GM06990 (cell line): ENCODE results near the gene VPS52.

Experiments
- DNase-seq: peaks from one replicate; pipeline ENCODE4 v3.0.0-alpha.2; 2011; ENCODE audit not compliant: insufficient read length; ENCODE audit errors: extremely low read depth
- H3K27me3 ChIP-seq: replicated peaks from 2 replicates; pipeline ENCODE4 v1.6.0; 2011; ENCODE audit warnings: low read length; ENCODE audit not compliant: control insufficient read depth, insufficient read depth
- H3K36me3 ChIP-seq: 2 replicates; pipeline ENCODE4 v1.5.1; 2011; ENCODE audit warnings: low read length; ENCODE audit not compliant: control insufficient read depth, insufficient read depth
- H3K4me3 ChIP-seq: replicated peaks from 2 replicates; pipeline ENCODE4 v1.5.1; 2011; ENCODE audit warnings: low read depth, mild to moderate bottlenecking, control low read depth, low read length
- CTCF ChIP-seq: IDR thresholded peaks from 2 replicates; pipeline ENCODE4 v1.5.1; 2011; ENCODE audit warnings: low read length, control low read depth, mild to moderate bottlenecking, inconsistent platforms; ENCODE audit not compliant: insufficient read depth, poor library complexity, severe bottlenecking

Gene VPS52

GRCh38 chr6:33305052-33305451 lies 33.4 kb upstream of the VPS52 start:
- DNase-seq: no peak
- Histone ChIP-seq H3K36me3 (peaks cover 27% of the 10 kb centered on the region), H3K4me3 (no peak overlapping the region), H3K27me3 (no peaks in the 10 kb centered on the region)
- TF ChIP-seq CTCF: no peak

- Histone ChIP-seq H3K36me3 (peaks cover 27% of the 10 kb centered on the region), H3K4me3 (no peak overlapping the region)
These were observed 32.5 kb upstream of the VPS52 start for GRCh38 chr6:33304216-33304615.

GRCh38 chr6:33301877-33302276 lies 30.2 kb upstream of the VPS52 start:
- no peak overlapping the region for H3K4me3 ChIP-seq
- peaks cover 27% of the 10 kb centered on the region for H3K36me3 ChIP-seq
- TF ChIP-seq CTCF: no peak

More at GRCh38 chr6:33304216-33304615, 32.5 kb upstream of the VPS52 start:
- TF ChIP-seq CTCF: no peak
- no peaks in the 10 kb centered on the region for H3K27me3 ChIP-seq
- DNase-seq: no peak

GRCh38 chr6:33299237-33299944 lies 27.7 kb upstream of the VPS52 start:
- TF ChIP-seq CTCF: peak; percentile 71
- Histone ChIP-seq H3K27me3 (no peaks in the 10 kb centered on the region), H3K36me3 (peaks cover 14% of the 10 kb centered on the region), H3K4me3 (peak overlapping the region; percentile 81)
- DNase-seq: peak; percentile 95

More at GRCh38 chr6:33301877-33302276, 30.2 kb upstream of the VPS52 start:
- H3K27me3 ChIP-seq: no peaks in the 10 kb centered on the region
- DNase-seq: no peak

GRCh38 chr6:33298773-33299236 lies 27.1 kb upstream of the VPS52 start, which contains the start of gene RGL2:
RGL2 (minus strand) TSS chr6:33298942; CDS start chr6:33298610, 332 bp downstream.
- peak; percentile 78 for DNase-seq
- Histone ChIP-seq H3K27me3 (no peaks in the 10 kb centered on the region), H3K4me3 (peak within 1 kb of the TSS; percentile 81), H3K36me3 (peaks cover 8% of the 10 kb centered on the region)
- no peak for TF ChIP-seq CTCF
